ENCODE results near the gene FLAD1. TPM values are rescaled to one million over a fixed set of nuclear protein-coding genes. Genes with fewer than 3 reads are reported as not detected.

The FLAD1 gene
- total and polyA plus RNA-seq, 2 experiments from 2014 or later, result 74.5 to 75.0 TPM

- Mint-ChIP-seq H3K27ac (no peak overlapping the region), H3K4me1 (peaks cover 11% of the 10 kb centered on the region), H3K36me3 (ENCODE audit: low read depth) (no peaks in the 10 kb centered on the region), H3K9me3 (no peaks in the 10 kb centered on the region), H3K27me3 (ENCODE audit: insufficient read depth, low read depth, poor library complexity) (peaks cover 15% of the 10 kb centered on the region), H3K4me3 (no peak overlapping the region)
- ATAC-seq (no peak), DNase-seq (ENCODE audit: low spot score) (no peak)
- Histone ChIP-seq H3K4me2 (no peak overlapping the region), H3K79me2 (replicated peaks; ENCODE audit: insufficient read depth) (no peaks in the 10 kb centered on the region), H3K27me3 (ENCODE audit: insufficient read depth) (no peaks in the 10 kb centered on the region), H3K9me2 (ENCODE audit: insufficient read depth) (no peaks in the 10 kb centered on the region), H4K20me1 (replicated peaks; ENCODE audit: insufficient read depth) (no peaks in the 10 kb centered on the region), H2AFZ (no peak overlapping the region), H3K27ac (ENCODE audit: low read depth) (no peak overlapping the region), H3K36me3 (ENCODE audit: insufficient read depth) (no peaks in the 10 kb centered on the region), H3F3A (replicated peaks; ENCODE audit: low read depth) (0 out of 2 replicates have a peak, but pooled peaks cover 3% of the 10 kb centered on the region), H3K4me1 (ENCODE audit: insufficient read depth) (no peaks in the 10 kb centered on the region), H3K4me3 (no peak overlapping the region)
- TF ChIP-seq JUNB (IDR thresholded peaks at IDR 0.05; ENCODE audit: unreplicated experiment), result no peak
- TF ChIP-seq CREB1 (CRISPR knock-in tag; IDR thresholded peaks at IDR 0.05; ENCODE audit: low read depth), result no peak
- no peak for TF ChIP-seq EZH2phosphoT487 (IDR thresholded peaks at IDR 0.05; ENCODE audit: unreplicated experiment)
- no peak for TF ChIP-seq ETS1 (IDR thresholded peaks at IDR 0.05)
- TF ChIP-seq ZNF331 (CRISPR knock-in tag; IDR thresholded peaks at IDR 0.05; ENCODE audit: low read depth), result no peak
Observed at GRCh38 chr1:155040358-155041093, 57.4 kb downstream of the FLAD1 start.

Small RNA genes within 50 kb of the gene (microRNA-seq; reads per million reads assigned to microRNA genes)
- gene MIR4258, result not detected

Small RNA genes within 50 kb of the gene (small RNA-seq; reads per million reads assigned to genes)
- not detected for gene MIR4258 (ENCODE audit: low replicate concordance)
- not detected for gene RF00017 (ENCODE audit: low replicate concordance)

Other genes with a start within 250 kb of the FLAD1 start
- gene KCNN3, start 113.1 kb upstream of the FLAD1 start, total RNA-seq (2014; rRNA removed; shearing (Covaris generic)), result 1.9 and 4.0 TPM in 2 replicates
- gene KCNN3, start 113.1 kb upstream of the FLAD1 start, polyA plus RNA-seq (2016; fragmentation: Nextera tagmentation; extraction: Ambion mirVana), result 3.0 and 3.1 TPM in 2 replicates
- gene PMVK, start 46.6 kb upstream of the FLAD1 start, total RNA-seq (2014; rRNA removed; shearing (Covaris generic)), result 8.1 and 11.2 TPM in 2 replicates
- gene PMVK, start 46.6 kb upstream of the FLAD1 start, polyA plus RNA-seq (2016; fragmentation: Nextera tagmentation; extraction: Ambion mirVana), result 22.2 and 25.0 TPM in 2 replicates
- gene PBXIP1, start 27.2 kb upstream of the FLAD1 start, total RNA-seq (2014; rRNA removed; shearing (Covaris generic)), result 29.6 and 31.8 TPM in 2 replicates
- 6.5 and 7.0 TPM in 2 replicates for gene PBXIP1, start 27.2 kb upstream of the FLAD1 start, polyA plus RNA-seq (2016; fragmentation: Nextera tagmentation; extraction: Ambion mirVana)
- gene PYGO2, start 21.6 kb upstream of the FLAD1 start, total RNA-seq (2014; rRNA removed; shearing (Covaris generic)), result 28.7 and 29.0 TPM in 2 replicates
- 11.0 and 13.2 TPM in 2 replicates for gene PYGO2, start 21.6 kb upstream of the FLAD1 start, polyA plus RNA-seq (2016; fragmentation: Nextera tagmentation; extraction: Ambion mirVana)
- gene SHC1, start 12.6 kb upstream of the FLAD1 start, total RNA-seq (2014; rRNA removed; shearing (Covaris generic)), result 196 and 211 TPM in 2 replicates
- 108 and 117 TPM in 2 replicates for gene SHC1, start 12.6 kb upstream of the FLAD1 start, polyA plus RNA-seq (2016; fragmentation: Nextera tagmentation; extraction: Ambion mirVana)
- gene CKS1B, start 8.7 kb upstream of the FLAD1 start, total RNA-seq (2014; rRNA removed; shearing (Covaris generic)), result 296 and 392 TPM in 2 replicates
- gene CKS1B, start 8.7 kb upstream of the FLAD1 start, polyA plus RNA-seq (2016; fragmentation: Nextera tagmentation; extraction: Ambion mirVana), result 562 and 617 TPM in 2 replicates
- gene LENEP, start 10.2 kb downstream of the FLAD1 start, total RNA-seq (2014; rRNA removed; shearing (Covaris generic)), result 1.5 and 1.6 TPM in 2 replicates
- not detected in 2 replicates for gene LENEP, start 10.2 kb downstream of the FLAD1 start, polyA plus RNA-seq (2016; fragmentation: Nextera tagmentation; extraction: Ambion mirVana)
- gene ZBTB7B, start 19.5 kb downstream of the FLAD1 start, total RNA-seq (2014; rRNA removed; shearing (Covaris generic)), result 19.3 and 32.6 TPM in 2 replicates
- gene ZBTB7B, start 19.5 kb downstream of the FLAD1 start, polyA plus RNA-seq (2016; fragmentation: Nextera tagmentation; extraction: Ambion mirVana), result 3.6 TPM in 2 replicates
- gene DCST2, start 50.4 kb downstream of the FLAD1 start, total RNA-seq (2014; rRNA removed; shearing (Covaris generic)), result not detected in 2 replicates
- gene DCST2, start 50.4 kb downstream of the FLAD1 start, polyA plus RNA-seq (2016; fragmentation: Nextera tagmentation; extraction: Ambion mirVana), result 0.28 and 0.78 TPM in 2 replicates
- gene DCST1, start 50.5 kb downstream of the FLAD1 start, total RNA-seq (2014; rRNA removed; shearing (Covaris generic)), result not detected in 2 replicates
- gene DCST1, start 50.5 kb downstream of the FLAD1 start, polyA plus RNA-seq (2016; fragmentation: Nextera tagmentation; extraction: Ambion mirVana), result not detected in 2 replicates
- gene ADAM15, start 68.0 kb downstream of the FLAD1 start, total RNA-seq (2014; rRNA removed; shearing (Covaris generic)), result 25.9 and 31.1 TPM in 2 replicates
- gene ADAM15, start 68.0 kb downstream of the FLAD1 start, polyA plus RNA-seq (2016; fragmentation: Nextera tagmentation; extraction: Ambion mirVana), result 24.2 and 25.9 TPM in 2 replicates
- gene EFNA4, start 80.4 kb downstream of the FLAD1 start, total RNA-seq (2014; rRNA removed; shearing (Covaris generic)), result 22.9 and 25.0 TPM in 2 replicates
- gene EFNA4, start 80.4 kb downstream of the FLAD1 start, polyA plus RNA-seq (2016; fragmentation: Nextera tagmentation; extraction: Ambion mirVana), result 11.1 and 16.4 TPM in 2 replicates
- gene EFNA3, start 95.5 kb downstream of the FLAD1 start, total RNA-seq (2014; rRNA removed; shearing (Covaris generic)), result 13.6 and 14.5 TPM in 2 replicates
- 10.3 and 13.5 TPM in 2 replicates for gene EFNA3, start 95.5 kb downstream of the FLAD1 start, polyA plus RNA-seq (2016; fragmentation: Nextera tagmentation; extraction: Ambion mirVana)
- gene EFNA1, start 144.5 kb downstream of the FLAD1 start, total RNA-seq (2014; rRNA removed; shearing (Covaris generic)), result 2.1 and 5.1 TPM in 2 replicates
- 3.2 and 5.1 TPM in 2 replicates for gene EFNA1, start 144.5 kb downstream of the FLAD1 start, polyA plus RNA-seq (2016; fragmentation: Nextera tagmentation; extraction: Ambion mirVana)
- gene SLC50A1, start 152.5 kb downstream of the FLAD1 start, total RNA-seq (2014; rRNA removed; shearing (Covaris generic)), result 30.0 and 50.5 TPM in 2 replicates
- 63.9 and 65.4 TPM in 2 replicates for gene SLC50A1, start 152.5 kb downstream of the FLAD1 start, polyA plus RNA-seq (2016; fragmentation: Nextera tagmentation; extraction: Ambion mirVana)
- gene DPM3, start 157.2 kb downstream of the FLAD1 start, total RNA-seq (2014; rRNA removed; shearing (Covaris generic)), result 13.6 and 19.2 TPM in 2 replicates
- gene DPM3, start 157.2 kb downstream of the FLAD1 start, polyA plus RNA-seq (2016; fragmentation: Nextera tagmentation; extraction: Ambion mirVana), result 71.4 and 76.5 TPM in 2 replicates
- gene KRTCAP2, start 190.0 kb downstream of the FLAD1 start, total RNA-seq (2014; rRNA removed; shearing (Covaris generic)), result 101 and 106 TPM in 2 replicates
- gene KRTCAP2, start 190.0 kb downstream of the FLAD1 start, polyA plus RNA-seq (2016; fragmentation: Nextera tagmentation; extraction: Ambion mirVana), result 579 and 628 TPM in 2 replicates
- gene TRIM46, start 190.5 kb downstream of the FLAD1 start, total RNA-seq (2014; rRNA removed; shearing (Covaris generic)), result 15.4 and 18.8 TPM in 2 replicates
- 7.4 and 8.1 TPM in 2 replicates for gene TRIM46, start 190.5 kb downstream of the FLAD1 start, polyA plus RNA-seq (2016; fragmentation: Nextera tagmentation; extraction: Ambion mirVana)
- 1.2 and 6.3 TPM in 2 replicates for gene THBS3, start 224.6 kb downstream of the FLAD1 start, total RNA-seq (2014; rRNA removed; shearing (Covaris generic))
- gene THBS3, start 224.6 kb downstream of the FLAD1 start, polyA plus RNA-seq (2016; fragmentation: Nextera tagmentation; extraction: Ambion mirVana), result 4.3 and 5.0 TPM in 2 replicates
- 66.7 and 77.7 TPM in 2 replicates for gene MTX1, start 225.4 kb downstream of the FLAD1 start, total RNA-seq (2014; rRNA removed; shearing (Covaris generic))
- gene MTX1, start 225.4 kb downstream of the FLAD1 start, polyA plus RNA-seq (2016; fragmentation: Nextera tagmentation; extraction: Ambion mirVana), result 106 and 109 TPM in 2 replicates

Data from GM23338 (cell line).